SK-N-MC (cell line): ENCODE data around the gene PHLDA3.

Experiments
- DNase-seq: peaks from one replicate; pipeline ENCODE4 v3.0.0-alpha.2; 2011; ENCODE audit warnings: low read depth, low spot score
- H3K27ac ChIP-seq: fragments of 200-600 bp; sonication (generic); 2 replicates; pipeline ENCODE4 v1.5.1; 2016; ENCODE audit warnings: mixed run types
- H3K36me3 ChIP-seq: fragments of 200-600 bp; sonication (generic); 2 replicates; pipeline ENCODE4 v1.6.1; 2017; ENCODE audit warnings: antibody characterized with exemption, low read length, mixed read lengths; ENCODE audit not compliant: insufficient read depth
- H3K4me3 ChIP-seq: fragments of 200-600 bp; sonication (generic); 2 replicates; pipeline ENCODE4 v1.5.1; 2016
- H3K9ac ChIP-seq: fragments of 200-600 bp; sonication (generic); 2 replicates; pipeline ENCODE4 v1.8.0; 2017; ENCODE audit warnings: mixed run types, mixed read lengths; ENCODE audit not compliant: insufficient read length
- H3K9me3 ChIP-seq: fragments of 200-600 bp; sonication (generic); 2 replicates; pipeline ENCODE4 v1.6.1; 2017; ENCODE audit warnings: low read depth, mild to moderate bottlenecking, antibody characterized with exemption, low read length, moderate library complexity, mixed read lengths
- EZH2 ChIP-seq: fragments of 200-600 bp; sonication (generic); IDR thresholded peaks from one replicate; pipeline ENCODE4 v1.6.1; 2017; ENCODE audit warnings: antibody characterized with exemption
- FOXP2 ChIP-seq: optimal IDR thresholded peaks from 2 replicates; pipeline ENCODE3; 2011; ENCODE audit warnings: mild to moderate bottlenecking, moderate library complexity; ENCODE audit not compliant: insufficient read depth; ENCODE audit errors: extremely low read length, control extremely low read depth
- POLR2AphosphoS5 ChIP-seq: IDR thresholded peaks from 2 replicates; pipeline ENCODE4 v1.6.1; 2012; ENCODE audit warnings: mild to moderate bottlenecking, low read depth, low read length, borderline replicate concordance

The PHLDA3 gene

DNA sequence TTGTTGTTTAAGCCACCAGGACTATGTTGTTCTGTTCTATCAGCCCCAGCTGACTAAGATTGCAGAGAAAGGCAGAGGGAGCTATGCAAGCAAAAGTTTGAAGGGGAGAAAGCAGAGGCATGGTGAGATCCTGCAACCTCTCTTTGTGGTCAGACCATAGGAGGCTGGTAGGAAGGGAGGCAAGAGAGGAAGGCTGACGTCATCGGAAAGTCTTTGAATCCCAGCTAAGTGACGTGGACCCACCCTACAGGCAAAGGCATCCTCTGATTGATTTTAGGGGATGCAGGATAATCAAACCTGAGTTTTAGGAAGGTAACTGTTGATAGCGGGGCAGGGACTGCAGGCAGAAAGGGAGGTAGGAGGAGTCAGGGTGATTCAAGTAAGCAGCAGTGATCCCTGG is 24.2 kb downstream of the PHLDA3 start:
- Histone ChIP-seq H3K36me3 (no peaks in the 10 kb centered on the region), H3K4me3 (no peak overlapping the region), H3K27ac (no peak overlapping the region), H3K9me3 (peaks cover 9% of the 10 kb centered on the region; the same call in 1 of the 2 replicates), H3K9ac (no peak overlapping the region)
- TF ChIP-seq FOXP2 (no peak), POLR2AphosphoS5 (no peak), EZH2 (no peak)
- DNase-seq = no peak

DNA sequence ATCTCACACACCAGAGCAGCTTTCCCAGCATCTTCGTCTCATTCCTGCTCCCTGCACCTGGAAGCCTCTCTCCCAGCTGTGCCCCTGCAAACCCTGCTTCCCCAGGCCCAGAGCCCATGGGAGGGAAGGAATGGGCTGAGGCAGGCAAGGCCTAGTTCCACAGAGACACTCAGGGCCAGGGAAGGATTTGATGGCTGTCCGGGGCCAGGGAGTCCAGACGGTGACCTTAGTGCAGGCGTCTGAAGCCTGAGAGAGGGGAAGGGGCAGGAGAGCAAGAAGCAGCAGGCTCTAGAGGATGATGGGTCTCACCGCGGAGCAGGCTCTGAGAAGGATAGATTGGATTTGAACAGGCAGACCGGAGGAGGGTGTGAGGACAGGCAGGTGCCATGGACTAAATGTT is 25.2 kb downstream of the PHLDA3 start:
- DNase-seq = no peak
- TF ChIP-seq EZH2 (no peak), FOXP2 (no peak), POLR2AphosphoS5 (no peak)
- Histone ChIP-seq H3K9ac (no peak overlapping the region), H3K36me3 (no peaks in the 10 kb centered on the region), H3K27ac (no peak overlapping the region), H3K4me3 (no peak overlapping the region), H3K9me3 (peaks cover 9% of the 10 kb centered on the region; the same call in 1 of the 2 replicates)

DNA sequence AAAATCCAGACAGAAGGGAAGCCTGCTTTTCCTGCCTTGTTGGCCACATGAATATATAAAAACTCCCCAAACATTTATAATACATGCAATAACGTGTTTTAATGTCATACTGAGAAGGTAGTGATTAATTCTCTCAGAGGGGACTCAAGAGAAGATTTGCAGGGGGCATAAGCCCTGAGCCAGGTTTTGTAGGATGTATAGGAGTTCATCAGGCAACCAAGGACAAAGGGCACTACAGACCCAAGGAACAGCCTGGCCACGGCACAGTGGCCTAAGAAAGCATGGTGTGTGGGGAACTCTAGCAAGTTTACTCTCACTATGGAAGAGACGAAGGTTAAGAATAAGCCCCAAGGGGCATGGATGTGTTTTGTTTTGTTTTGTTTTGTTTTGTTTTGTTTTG is 32.0 kb downstream of the PHLDA3 start:
- H3K36me3 ChIP-seq = no peaks in the 10 kb centered on the region
- no peak for TF ChIP-seq EZH2
- no peak for TF ChIP-seq FOXP2
- TF ChIP-seq POLR2AphosphoS5 = no peak
- H3K27ac ChIP-seq = no peak overlapping the region
- no peak overlapping the region for H3K4me3 ChIP-seq
- no peak overlapping the region for H3K9ac ChIP-seq
- peaks cover 9% of the 10 kb centered on the region; the same call in 1 of the 2 replicates for H3K9me3 ChIP-seq
- DNase-seq = no peak

DNA sequence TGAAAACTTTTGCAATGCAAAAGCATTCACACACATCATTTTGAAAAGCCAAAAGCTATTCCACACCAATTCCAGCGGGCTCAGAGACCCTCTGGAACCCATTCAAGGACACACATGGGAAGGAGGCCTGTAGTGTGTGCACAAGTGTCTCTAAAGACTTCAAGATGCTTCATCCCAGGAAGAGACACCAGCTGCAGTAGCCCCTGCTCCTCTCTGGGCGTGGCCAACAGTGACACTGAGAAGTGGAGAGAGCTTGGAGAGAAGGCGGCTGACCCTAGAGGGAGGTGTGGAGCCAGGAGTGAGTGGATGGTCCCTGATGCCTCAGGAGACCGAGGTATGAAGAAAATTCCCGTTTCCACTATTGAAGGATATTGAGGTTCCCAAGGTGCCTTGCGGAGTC is 32.6 kb downstream of the PHLDA3 start:
- no peak for TF ChIP-seq POLR2AphosphoS5
- TF ChIP-seq FOXP2 = no peak
- no peak for TF ChIP-seq EZH2
- no peak overlapping the region for H3K9ac ChIP-seq
- no peak for DNase-seq
- no peak overlapping the region for H3K4me3 ChIP-seq
- no peak overlapping the region for H3K27ac ChIP-seq
- no peaks in the 10 kb centered on the region for H3K36me3 ChIP-seq
- peaks cover 9% of the 10 kb centered on the region; the same call in 1 of the 2 replicates for H3K9me3 ChIP-seq

DNA sequence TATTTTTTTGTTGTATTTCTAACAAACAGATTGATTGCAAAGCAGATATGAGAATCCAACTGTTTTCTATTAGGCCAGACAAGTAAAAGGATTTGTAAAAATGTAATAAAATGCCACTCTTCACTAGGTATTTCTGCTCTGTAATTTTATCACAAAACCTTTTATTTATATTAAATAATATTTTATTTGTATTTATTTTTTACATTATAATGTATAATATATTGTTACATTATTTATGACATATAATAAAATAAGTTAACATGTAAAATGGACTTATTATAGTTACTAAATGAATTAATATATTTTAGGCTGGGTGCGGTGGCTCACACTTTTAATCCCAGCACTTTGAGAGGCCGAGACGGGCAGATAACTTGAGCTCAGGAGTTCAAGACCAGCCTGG is 34.7 kb downstream of the PHLDA3 start:
- H3K27ac ChIP-seq = no peak overlapping the region
- H3K9me3 ChIP-seq = no peaks in the 10 kb centered on the region
- TF ChIP-seq FOXP2 (no peak), POLR2AphosphoS5 (no peak), EZH2 (no peak)
- no peak for DNase-seq
- H3K36me3 ChIP-seq = no peaks in the 10 kb centered on the region
- H3K4me3 ChIP-seq = no peak overlapping the region
- no peak overlapping the region for H3K9ac ChIP-seq

DNA sequence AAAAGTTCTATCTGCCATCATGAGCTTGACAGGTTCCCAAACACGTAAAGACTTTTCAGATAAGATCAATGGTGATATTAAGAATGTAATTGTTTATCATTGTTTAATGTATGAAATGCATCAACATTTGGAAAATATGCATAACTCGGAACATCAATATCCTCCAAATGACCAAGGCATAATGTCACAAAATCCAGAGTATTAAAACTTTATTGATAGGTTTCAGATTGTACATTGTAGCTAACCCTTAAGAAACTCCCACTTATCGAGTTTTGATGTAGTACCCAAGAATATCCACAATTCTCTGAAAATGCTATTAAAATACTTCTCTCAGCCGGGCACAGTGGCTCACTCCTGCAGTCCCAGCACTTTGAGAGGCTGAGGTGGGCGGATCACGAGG is 35.4 kb downstream of the PHLDA3 start:
- H3K9ac ChIP-seq = no peak overlapping the region
- TF ChIP-seq POLR2AphosphoS5 = no peak
- TF ChIP-seq FOXP2 = no peak
- TF ChIP-seq EZH2 = no peak

DNA sequence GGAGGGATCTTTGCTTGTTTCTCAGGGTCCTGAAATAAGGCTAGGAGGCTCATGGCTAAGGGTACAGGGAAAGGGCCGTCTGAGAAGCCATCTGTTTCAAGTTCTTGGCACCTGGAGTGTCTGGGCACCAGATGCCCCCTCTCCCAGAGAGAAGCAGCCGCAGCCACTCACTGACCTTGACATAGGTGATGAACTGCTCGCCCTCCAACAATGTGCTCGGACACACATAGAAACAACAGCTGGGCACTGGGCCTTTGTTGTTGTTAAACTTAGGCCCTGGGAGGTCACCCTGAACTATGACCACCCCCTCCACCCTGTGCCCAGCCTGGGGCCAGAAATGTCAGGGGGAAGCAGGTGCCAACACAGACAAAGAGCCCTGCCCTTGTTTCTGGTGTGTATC is 38.2 kb downstream of the PHLDA3 start:
- H3K4me3 ChIP-seq = no peak overlapping the region
- no peaks in the 10 kb centered on the region for H3K36me3 ChIP-seq
- no peak overlapping the region for H3K9ac ChIP-seq
- H3K9me3 ChIP-seq = no peaks in the 10 kb centered on the region
- no peak for TF ChIP-seq EZH2
- no peak for TF ChIP-seq FOXP2
- no peak for TF ChIP-seq POLR2AphosphoS5
- no peak for DNase-seq
- H3K27ac ChIP-seq = no peak overlapping the region

More for the DNA sequence above, 35.4 kb downstream of the PHLDA3 start:
- Histone ChIP-seq H3K9me3 (no peaks in the 10 kb centered on the region), H3K36me3 (no peaks in the 10 kb centered on the region), H3K27ac (no peak overlapping the region), H3K4me3 (no peak overlapping the region)
- DNase-seq = no peak

DNA sequence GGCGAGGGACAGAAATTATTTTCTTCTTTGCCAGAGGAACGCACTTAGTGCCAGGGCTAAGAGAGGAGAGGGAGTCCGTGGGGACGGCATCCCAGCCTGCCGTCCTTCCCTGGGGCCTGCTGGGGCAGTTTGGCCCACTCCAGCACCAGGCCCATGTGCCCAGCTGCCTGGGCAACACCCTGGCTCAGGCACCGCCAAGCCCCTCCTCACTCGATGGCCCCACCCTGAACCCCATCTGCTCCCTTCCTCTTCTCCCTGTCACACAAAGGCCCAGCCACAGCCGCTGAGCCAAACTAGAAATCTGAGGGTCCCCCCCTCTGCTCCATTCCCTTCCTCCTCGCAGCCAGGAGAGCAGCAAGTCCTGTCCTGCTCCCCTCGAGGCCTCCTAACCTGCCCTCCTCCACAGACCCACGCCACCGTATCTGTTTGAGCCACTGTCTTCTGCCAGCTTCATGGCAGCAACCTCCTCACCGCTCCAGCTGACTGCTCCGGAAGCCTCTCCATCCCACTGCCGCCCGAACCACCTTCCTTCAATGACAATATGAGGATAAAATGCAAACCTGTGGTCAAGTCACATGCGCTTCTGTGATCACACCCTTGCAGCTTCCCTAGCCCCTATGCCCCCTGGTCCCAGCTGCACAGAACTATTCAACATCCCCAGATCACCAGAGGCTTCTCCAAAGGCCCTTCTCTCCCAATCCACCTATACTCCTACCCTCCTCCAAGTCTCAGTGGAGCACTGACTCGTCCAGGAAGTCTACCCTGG is 39.1 kb downstream of the PHLDA3 start:
- Histone ChIP-seq H3K36me3 (no peaks in the 10 kb centered on the region), H3K9me3 (no peaks in the 10 kb centered on the region), H3K9ac (no peak overlapping the region), H3K4me3 (no peak overlapping the region), H3K27ac (no peak overlapping the region)
- DNase-seq = no peak
- TF ChIP-seq POLR2AphosphoS5 (no peak), FOXP2 (no peak), EZH2 (no peak)
